Parathyroid adenoma (tissue), 2 donors: ENCODE results near the gene POMC.
"Not testable (repeated sequence)": the region's sequence is repeated elsewhere in the genome, so short reads cannot be mapped to it uniquely, and the experiment has no call there.

ENCODE experiments used
- H2AFZ ChIP-seq: fragments of 300-600 bp; sonication (generic); one replicate; pipeline ENCODE4 v1.7.0; 2017; ENCODE audit warnings: antibody characterized with exemption, mild to moderate bottlenecking
- H3K27ac ChIP-seq: fragments of 300-600 bp; sonication (generic); one replicate; pipeline ENCODE4 v1.7.0; 2017
- H3K27me3 ChIP-seq: fragments of 300-600 bp; sonication (generic); one replicate; pipeline ENCODE4 v1.7.0; 2017; ENCODE audit warnings: low read length; ENCODE audit not compliant: control insufficient read depth, insufficient read depth
- H3K36me3 ChIP-seq: fragments of 300-600 bp; sonication (generic); one replicate; pipeline ENCODE4 v1.7.0; 2017; ENCODE audit warnings: low read length; ENCODE audit not compliant: control insufficient read depth, insufficient read depth
- H3K4me1 ChIP-seq: fragments of 300-600 bp; sonication (generic); one replicate; pipeline ENCODE4 v1.7.0; 2017; ENCODE audit warnings: control low read depth
- H3K4me2 ChIP-seq: fragments of 300-600 bp; sonication (generic); one replicate; pipeline ENCODE4 v1.7.0; 2017; ENCODE audit warnings: low read length
- H3K4me3 ChIP-seq: fragments of 300-600 bp; sonication (generic); one replicate; pipeline ENCODE4 v1.7.0; 2017; ENCODE audit warnings: low read depth, low read length
- H3K79me2 ChIP-seq: fragments of 300-600 bp; sonication (generic); one replicate; pipeline ENCODE4 v1.7.0; 2017; ENCODE audit warnings: control low read depth
- H3K9ac ChIP-seq: fragments of 300-600 bp; sonication (generic); one replicate; pipeline ENCODE4 v1.7.0; 2017; ENCODE audit warnings: mild to moderate bottlenecking
- H3K9me3 ChIP-seq: fragments of 300-600 bp; sonication (generic); one replicate; pipeline ENCODE4 v1.7.0; 2017; ENCODE audit warnings: low read length; ENCODE audit not compliant: control insufficient read depth
- CTCF ChIP-seq: fragments of 300-600 bp; sonication (generic); IDR thresholded peaks from one replicate; pipeline ENCODE4 v1.7.0; 2017; ENCODE audit warnings: antibody characterized with exemption, mild to moderate bottlenecking
- donor health status: primary hyperparathyroidism.

POMC gene

GRCh38 chr2:25173719-25174118 lies 5.3 kb upstream of the POMC start:
- Histone ChIP-seq H3K27ac (no peak overlapping the region), H3K9me3 (no peaks in the 10 kb centered on the region), H3K4me2 (no peak overlapping the region)

GRCh38 chr2:25170888-25171287 lies 2.5 kb upstream of the POMC start:
- Histone ChIP-seq H3K4me1 (no peaks in the 10 kb centered on the region), H3K79me2 (no peaks in the 10 kb centered on the region), H3K27ac (no peak overlapping the region), H3K9me3 (no peaks in the 10 kb centered on the region), H3K36me3 (no peaks in the 10 kb centered on the region), H3K4me2 (no peak overlapping the region), H3K9ac (no peak overlapping the region), H3K4me3 (no peak overlapping the region), H3K27me3 (peaks cover 3% of the 10 kb centered on the region), H2AFZ (no peak overlapping the region)
- no peak for TF ChIP-seq CTCF

More at GRCh38 chr2:25173719-25174118, 5.3 kb upstream of the POMC start:
- Histone ChIP-seq H2AFZ (no peak overlapping the region), H3K9ac (no peak overlapping the region), H3K27me3 (peaks cover 3% of the 10 kb centered on the region), H3K36me3 (no peaks in the 10 kb centered on the region), H3K79me2 (no peaks in the 10 kb centered on the region), H3K4me3 (no peak overlapping the region), H3K4me1 (no peaks in the 10 kb centered on the region)
- no peak for TF ChIP-seq CTCF

- no peak for TF ChIP-seq CTCF
- Histone ChIP-seq H3K4me1 (no peaks in the 10 kb centered on the region), H3K27me3 (peaks cover 3% of the 10 kb centered on the region), H3K4me2 (no peak overlapping the region), H3K4me3 (no peak overlapping the region), H3K27ac (no peak overlapping the region), H2AFZ (no peak overlapping the region), H3K9ac (no peak overlapping the region), H3K79me2 (no peaks in the 10 kb centered on the region), H3K9me3 (no peaks in the 10 kb centered on the region), H3K36me3 (no peaks in the 10 kb centered on the region)
Observed at GRCh38 chr2:25169073-25169470, 692 bp upstream of the POMC start.

GRCh38 chr2:25165992-25166875 lies 2.1 kb downstream of the POMC start:
- Histone ChIP-seq H3K36me3 (no peaks in the 10 kb centered on the region), H3K4me3 (no peak overlapping the region), H3K9me3 (no peaks in the 10 kb centered on the region), H3K9ac (no peak overlapping the region), H3K4me1 (no peaks in the 10 kb centered on the region), H3K79me2 (no peaks in the 10 kb centered on the region), H3K4me2 (no peak overlapping the region), H2AFZ (no peak overlapping the region), H3K27ac (no peak overlapping the region), H3K27me3 (peaks cover 3% of the 10 kb centered on the region)
- TF ChIP-seq CTCF = no peak

GRCh38 chr2:25164561-25164960 lies 3.8 kb downstream of the POMC start:
- Histone ChIP-seq H3K36me3 (no peaks in the 10 kb centered on the region), H3K27me3 (peaks cover 3% of the 10 kb centered on the region)
- no peak for TF ChIP-seq CTCF

GRCh38 chr2:25162061-25162460 lies 6.3 kb downstream of the POMC start:
- H2AFZ ChIP-seq, H3K27me3 ChIP-seq, H3K9ac ChIP-seq, H3K4me3 ChIP-seq, H3K36me3 ChIP-seq, H3K4me1 ChIP-seq, H3K27ac ChIP-seq, H3K79me2 ChIP-seq, H3K4me2 ChIP-seq, H3K9me3 ChIP-seq: not testable (repeated sequence)

More at GRCh38 chr2:25164561-25164960, 3.8 kb downstream of the POMC start:
- Histone ChIP-seq H3K4me1 (no peaks in the 10 kb centered on the region), H3K27ac (no peak overlapping the region), H2AFZ (no peak overlapping the region), H3K79me2 (no peaks in the 10 kb centered on the region), H3K4me3 (no peak overlapping the region), H3K4me2 (no peak overlapping the region), H3K9me3 (no peaks in the 10 kb centered on the region), H3K9ac (no peak overlapping the region)
